Stomach (tissue), 9 donors: ENCODE data around the gene SHISA6. TPM values are rescaled to one million over a fixed set of nuclear protein-coding genes. Genes with fewer than 3 reads are reported as not detected.

Experiments used
- DNase-seq, 2 donors: peaks; one replicate each; pipeline versions ENCODE4 v3.0.0 to v3.0.0-alpha.2; 2013 to 2019
- H3K27ac ChIP-seq, 5 donors: fragments of 200-600 bp in 4 of 5; sonication (generic) in 4 of 5; one replicate each; pipeline ENCODE4 v1.5.1; 2013 to 2019; ENCODE audit warnings: mild to moderate bottlenecking in 1 of 5, moderate library complexity in 1 of 5
- H3K27me3 ChIP-seq, 3 donors: fragments of 200-600 bp; sonication (generic); one replicate each; pipeline ENCODE4 v1.5.1; 2017 to 2019; ENCODE audit warnings: mixed run types in 1 of 3
- H3K36me3 ChIP-seq, 4 donors: fragments of 200-600 bp; sonication (generic); 1 replicate in 3 of 4; 2 replicates in 1 of 4; pipeline ENCODE4 v1.5.1; 2016 to 2019
- H3K4me1 ChIP-seq, 4 donors: fragments of 200-600 bp; sonication (generic); one replicate each; pipeline ENCODE4 v1.5.1; 2016 to 2019
- H3K4me3 ChIP-seq, 4 donors: fragments of 200-600 bp; sonication (generic) in 3 of 4; one replicate each; pipeline ENCODE4 v1.5.1; 2016 to 2019; ENCODE audit warnings: mild to moderate bottlenecking in 1 of 4
- H3K9me3 ChIP-seq, 4 donors: fragments of 200-600 bp; sonication (generic); one replicate each; pipeline ENCODE4 v1.5.1; 2016 to 2019
- EP300 ChIP-seq: sonication (generic); formaldehyde crosslinking; IDR thresholded peaks from one replicate; pipeline ENCODE4 v1.6.1; 2017; ENCODE audit warnings: antibody characterized with exemption
- POLR2A ChIP-seq, 4 donors: fragments of 450-650 bp; IDR thresholded peaks; one replicate each; pipeline ENCODE4 v1.6.1; 2016; ENCODE audit warnings: antibody characterized with exemption in 4 of 4, control low read depth in 2 of 4, mild to moderate bottlenecking in 1 of 4, moderate library complexity in 1 of 4
- POLR2AphosphoS5 ChIP-seq, 3 donors: sonication (generic); formaldehyde crosslinking; IDR thresholded peaks; one replicate each; pipeline ENCODE4 v1.6.1; 2016; ENCODE audit warnings: antibody characterized with exemption in 3 of 3
- WGBS, 5 donors: extraction: QIAGEN DNeasy Blood & Tissue Kit in 3 of 5; methylation state at CpG; one replicate each; pipeline versions ENCODE4 v1.1.5 to v1.1.7; 2013 to 2018; 5-methylcytosine and 5-hydroxymethylcytosine counted together
- intact Hi-C: fragments of 100-400 bp; cut with DNase I; formaldehyde crosslinking; loops from one replicate; pipeline ENCODE4 v1.15.1; 2023; ENCODE audit warnings: low total_unique reads
- polyA plus RNA-seq, 3 donors: library from polyadenylated mRNA; stranded (reverse); fragments of 200-250 nt; gene quantifications; one replicate each; pipeline ENCODE4 v1.2.3, GENCODE V29; 2013
- total RNA-seq, 5 donors: library from RNA; depleted of rRNA; stranded (reverse); fragments of >200 nt; gene quantifications; one replicate each; pipeline versions ENCODE4 v1.1.0 to v1.2.3, GENCODE V29; 2014 to 2016
- TF ChIP-seq, protein P1 (sequence below), 7 experiments: fragments of 450-650 bp in 4 of 7; fragments of 200-600 bp in 3 of 7; sonication (generic) in 3 of 7; IDR thresholded peaks; one replicate each; pipeline ENCODE4 v1.5.1; 2016 to 2019; ENCODE audit warnings: antibody characterized with exemption in 7 of 7, control low read depth in 2 of 7, mild to moderate bottlenecking in 1 of 7
- donor health status: healthy with polysubstance abuse.
- donor health status: Bipolar disorder and iron deficiency.
- donor health status: healthy.

Gene SHISA6
- total and polyA plus RNA-seq, 8 donors = 0.15 to 3.6 (median 1.3) TPM; not detected in 1

DNA sequence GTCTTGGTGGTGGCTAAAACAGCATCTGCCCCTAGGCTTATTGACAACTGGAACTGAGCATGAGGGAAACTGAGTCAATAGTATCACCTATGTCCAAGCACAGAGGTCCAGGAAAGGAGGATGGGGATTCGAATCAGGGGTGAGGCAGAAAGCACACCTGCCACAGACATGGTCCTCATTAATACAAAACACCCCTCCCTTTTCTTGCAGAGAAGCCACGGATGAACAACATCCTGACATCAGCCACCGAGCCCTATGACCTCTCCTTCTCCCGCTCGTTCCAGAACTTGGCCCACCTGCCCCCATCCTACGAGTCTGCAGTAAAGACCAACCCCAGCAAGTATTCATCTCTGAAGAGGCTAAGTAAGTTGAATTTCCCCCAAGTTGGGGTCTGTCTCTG lies 314.5 kb downstream of the SHISA6 start:
- no peak for DNase-seq
- intact Hi-C loops = no loop called here

DNA sequence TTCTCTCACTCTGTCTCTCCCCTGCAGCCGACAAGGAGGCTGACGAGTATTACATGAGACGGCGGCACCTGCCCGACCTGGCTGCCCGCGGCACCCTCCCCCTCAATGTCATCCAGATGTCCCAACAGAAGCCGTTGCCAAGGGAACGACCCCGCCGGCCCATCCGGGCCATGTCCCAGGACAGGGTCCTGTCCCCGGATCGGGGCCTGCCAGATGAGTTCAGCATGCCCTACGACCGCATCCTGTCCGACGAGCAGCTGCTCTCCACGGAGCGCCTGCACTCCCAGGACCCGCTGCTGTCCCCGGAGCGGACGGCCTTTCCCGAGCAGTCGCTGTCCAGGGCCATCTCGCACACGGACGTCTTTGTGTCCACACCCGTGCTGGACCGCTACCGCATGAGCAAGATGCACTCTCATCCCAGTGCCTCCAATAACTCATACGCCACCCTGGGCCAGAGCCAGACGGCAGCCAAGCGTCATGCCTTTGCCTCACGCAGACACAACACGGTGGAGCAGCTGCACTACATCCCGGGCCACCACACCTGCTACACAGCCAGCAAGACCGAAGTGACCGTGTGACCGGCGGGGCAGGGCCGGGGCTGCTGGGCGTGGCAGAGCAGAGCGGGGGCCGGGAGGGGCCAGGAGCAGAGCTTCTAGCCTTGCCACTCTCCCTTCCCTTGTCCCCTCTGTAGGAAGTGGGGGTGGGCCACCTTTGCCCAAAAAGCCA lies 316.9 kb downstream of the SHISA6 start:
- intact Hi-C loops = no loop called here
- WGBS, 5 donors = 90 to 95% (median 92%) methylated on average over 39 to 46 of the region's 46 CpGs
- no peak overlapping the region for H3K27ac ChIP-seq
- H3K36me3 ChIP-seq = no peaks in the 10 kb centered on the region
- TF ChIP-seq EP300 = no peak
- H3K9me3 ChIP-seq = no peaks in the 10 kb centered on the region
- no peaks in the 10 kb centered on the region for H3K27me3 ChIP-seq
- H3K4me1 ChIP-seq = no peaks in the 10 kb centered on the region
- no peak for DNase-seq
- H3K4me3 ChIP-seq = no peak overlapping the region

More for the DNA sequence above, 314.5 kb downstream of the SHISA6 start:
- Histone ChIP-seq H3K27me3 (no peaks in the 10 kb centered on the region), H3K27ac (no peak overlapping the region), H3K9me3 (no peaks in the 10 kb centered on the region), H3K4me3 (no peak overlapping the region), H3K36me3 (no peaks in the 10 kb centered on the region), H3K4me1 (no peaks in the 10 kb centered on the region)
- WGBS, 5 donors = 84 to 93% (median 87%) methylated on average over 6 of the region's 6 CpGs
- TF ChIP-seq POLR2AphosphoS5 (IDR thresholded peaks at IDR 0.05) (no peak), EP300 (no peak), POLR2A (IDR thresholded peaks at IDR 0.05) (no peak)
- TF ChIP-seq, protein P1, sequence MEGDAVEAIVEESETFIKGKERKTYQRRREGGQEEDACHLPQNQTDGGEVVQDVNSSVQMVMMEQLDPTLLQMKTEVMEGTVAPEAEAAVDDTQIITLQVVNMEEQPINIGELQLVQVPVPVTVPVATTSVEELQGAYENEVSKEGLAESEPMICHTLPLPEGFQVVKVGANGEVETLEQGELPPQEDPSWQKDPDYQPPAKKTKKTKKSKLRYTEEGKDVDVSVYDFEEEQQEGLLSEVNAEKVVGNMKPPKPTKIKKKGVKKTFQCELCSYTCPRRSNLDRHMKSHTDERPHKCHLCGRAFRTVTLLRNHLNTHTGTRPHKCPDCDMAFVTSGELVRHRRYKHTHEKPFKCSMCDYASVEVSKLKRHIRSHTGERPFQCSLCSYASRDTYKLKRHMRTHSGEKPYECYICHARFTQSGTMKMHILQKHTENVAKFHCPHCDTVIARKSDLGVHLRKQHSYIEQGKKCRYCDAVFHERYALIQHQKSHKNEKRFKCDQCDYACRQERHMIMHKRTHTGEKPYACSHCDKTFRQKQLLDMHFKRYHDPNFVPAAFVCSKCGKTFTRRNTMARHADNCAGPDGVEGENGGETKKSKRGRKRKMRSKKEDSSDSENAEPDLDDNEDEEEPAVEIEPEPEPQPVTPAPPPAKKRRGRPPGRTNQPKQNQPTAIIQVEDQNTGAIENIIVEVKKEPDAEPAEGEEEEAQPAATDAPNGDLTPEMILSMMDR (IDR thresholded peaks at IDR 0.05) = no peak

DNA sequence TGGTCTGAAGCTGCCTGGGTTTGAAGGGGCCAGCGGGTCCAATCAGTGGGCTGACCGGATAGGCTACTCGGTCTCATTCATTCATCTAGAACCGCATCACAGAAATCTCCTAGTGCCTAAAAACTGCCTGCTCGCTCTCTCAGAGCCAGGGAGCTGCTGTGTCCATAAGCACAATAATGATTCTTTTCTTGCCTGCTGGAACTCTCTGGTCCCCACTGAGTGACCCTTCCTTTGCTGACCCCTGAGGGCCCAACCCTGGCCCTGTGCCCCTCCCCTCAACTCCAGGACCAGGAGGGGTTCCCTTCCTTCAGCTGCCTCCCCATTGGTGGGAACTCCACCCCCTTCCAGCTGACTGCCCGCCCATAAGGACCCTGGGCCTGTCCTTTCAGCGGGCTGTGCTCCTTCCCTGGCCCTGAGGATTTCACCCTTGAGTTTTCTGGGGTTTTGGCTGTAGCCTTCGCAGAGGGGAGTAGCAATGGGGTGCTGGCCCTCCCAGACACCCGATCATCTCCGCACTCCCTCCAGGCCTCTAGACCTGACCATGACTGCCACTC lies 317.7 kb downstream of the SHISA6 start:
- H3K4me1 ChIP-seq = no peaks in the 10 kb centered on the region
- no peaks in the 10 kb centered on the region for H3K9me3 ChIP-seq
- no peaks in the 10 kb centered on the region for H3K27me3 ChIP-seq
- H3K4me3 ChIP-seq = no peak overlapping the region
- DNase-seq = no peak
- H3K27ac ChIP-seq = no peak overlapping the region
- no peaks in the 10 kb centered on the region for H3K36me3 ChIP-seq
- TF ChIP-seq EP300 (no peak), POLR2AphosphoS5 (IDR thresholded peaks at IDR 0.05) (no peak), POLR2A (IDR thresholded peaks at IDR 0.05) (no peak)
- TF ChIP-seq, protein P1 (IDR thresholded peaks at IDR 0.05) = no peak
- 89 to 100% (median 96%) methylated on average over 6 to 10 of the region's 10 CpGs for WGBS, 5 donors
- intact Hi-C loops = no loop called here

DNA sequence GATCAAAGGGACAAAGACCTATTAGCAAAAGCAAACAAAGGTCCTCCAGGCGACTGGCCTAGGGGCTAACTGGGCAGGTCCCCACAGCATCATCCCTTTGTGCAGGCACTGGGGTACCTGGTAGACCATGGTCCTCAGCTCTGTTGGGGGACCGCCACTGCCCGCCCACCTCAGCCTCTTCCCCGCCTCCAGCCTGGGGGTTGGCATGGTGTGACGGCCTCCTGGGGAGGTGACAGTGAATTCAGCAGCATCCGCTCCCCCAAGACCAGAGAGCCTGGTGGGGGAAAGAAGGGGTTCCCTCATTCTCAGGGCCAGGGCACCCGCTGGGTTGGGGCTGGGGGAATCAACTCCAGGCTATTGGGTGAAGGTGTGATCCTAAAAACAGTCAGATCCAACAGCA lies 318.6 kb downstream of the SHISA6 start:
- no peak for TF ChIP-seq POLR2A (IDR thresholded peaks at IDR 0.05)
- TF ChIP-seq, protein P1 (IDR thresholded peaks at IDR 0.05) = no peak
- TF ChIP-seq EP300 = no peak
- TF ChIP-seq POLR2AphosphoS5 (IDR thresholded peaks at IDR 0.05) = no peak
- Histone ChIP-seq H3K9me3 (no peaks in the 10 kb centered on the region), H3K4me1 (no peaks in the 10 kb centered on the region), H3K36me3 (no peaks in the 10 kb centered on the region), H3K27me3 (no peaks in the 10 kb centered on the region), H3K4me3 (no peak overlapping the region), H3K27ac (no peak overlapping the region)
- no peak for DNase-seq
- WGBS, 5 donors = 64 to 85% (median 74%) methylated on average over 4 to 7 of the region's 7 CpGs
- intact Hi-C loops = no loop called here

DNA sequence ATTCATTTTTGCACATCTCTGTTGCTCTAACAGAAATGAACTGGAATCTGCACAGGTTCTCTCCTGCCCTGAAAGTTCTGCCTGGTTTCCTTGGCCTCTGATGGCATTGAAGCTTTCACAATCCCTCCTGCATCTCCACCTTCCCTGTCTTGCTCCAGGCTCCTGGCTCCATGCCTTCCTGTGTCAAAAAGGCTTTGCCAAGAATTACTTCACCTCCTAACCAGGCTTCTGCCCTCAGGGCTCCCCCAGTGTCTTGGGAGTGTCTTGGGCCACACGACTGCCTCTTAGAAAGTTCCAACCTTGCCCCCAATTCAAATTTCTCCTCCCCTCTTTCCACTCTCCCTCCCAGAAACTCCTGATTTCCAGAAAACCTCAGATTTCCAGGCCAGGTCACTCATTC lies 320.3 kb downstream of the SHISA6 start:
- H3K4me1 ChIP-seq = no peaks in the 10 kb centered on the region
- no peak overlapping the region for H3K4me3 ChIP-seq
- no peaks in the 10 kb centered on the region for H3K9me3 ChIP-seq
- H3K27me3 ChIP-seq = no peaks in the 10 kb centered on the region
- H3K27ac ChIP-seq = no peak overlapping the region
- TF ChIP-seq, protein P1 (IDR thresholded peaks at IDR 0.05) = no peak
- TF ChIP-seq EP300 = no peak
- TF ChIP-seq POLR2A (IDR thresholded peaks at IDR 0.05) = no peak
- TF ChIP-seq POLR2AphosphoS5 (IDR thresholded peaks at IDR 0.05) = no peak
- no peaks in the 10 kb centered on the region for H3K36me3 ChIP-seq
- no peak for DNase-seq
- 74 to 100% (median 95%) methylated on average over 1 of the region's 1 CpG for WGBS, 5 donors
- intact Hi-C loops = no loop called here
